Keratinocyte (primary cell): Measurements from ENCODE around the gene CMTM8. TPM values are rescaled to one million over a fixed set of nuclear protein-coding genes. Genes with fewer than 3 reads are reported as not detected.
A peak's percentile ranks its signal among the peaks of the same experiment; 100 is the strongest.

Source experiments
- DNase-seq: peaks from one replicate; pipeline ENCODE4 v3.0.0-alpha.2; 2011; ENCODE audit warnings: low read depth, missing footprints, low spot score
- FAIRE-seq: peaks from 2 replicates; lab custom pipeline; 2011; peaks lifted over from hg19 to GRCh38; lab: Jason Lieb, UNC
- H2AFZ ChIP-seq: 2 replicates; pipeline ENCODE4 v1.6.0; 2012; ENCODE audit warnings: low read length, control low read depth, inconsistent platforms; ENCODE audit not compliant: control insufficient read depth
- H3K27ac ChIP-seq: 2 replicates; pipeline ENCODE4 v1.5.1; 2011; ENCODE audit warnings: low read length; ENCODE audit not compliant: control insufficient read depth, insufficient read depth
- H3K27me3 ChIP-seq: 3 replicates; pipeline ENCODE4 v1.6.0; 2011; ENCODE audit warnings: low read length; ENCODE audit not compliant: control insufficient read depth, insufficient read depth; ENCODE audit errors: extremely low read depth
- H3K36me3 ChIP-seq, 2 experiments: 2 replicates in 1 of 2; 3 replicates in 1 of 2; pipeline ENCODE4 v1.5.1; 2011; ENCODE audit warnings: low read length in 2 of 2, mild to moderate bottlenecking in 1 of 2; ENCODE audit not compliant: control insufficient read depth in 2 of 2, insufficient read depth in 2 of 2; ENCODE audit errors: extremely low read depth in 1 of 2
- H3K4me1 ChIP-seq: 3 replicates; pipeline ENCODE4 v1.5.1; 2011; ENCODE audit warnings: low read length; ENCODE audit not compliant: control insufficient read depth, insufficient read depth; ENCODE audit errors: extremely low read depth
- H3K4me2 ChIP-seq: 3 replicates; pipeline ENCODE4 v1.6.0; 2011; ENCODE audit warnings: low read depth, low read length; ENCODE audit not compliant: control insufficient read depth, insufficient read depth; ENCODE audit errors: extremely low read depth
- H3K4me3 ChIP-seq, 3 experiments: fragments of 200-600 bp in 1 of 3; sonication (generic) in 1 of 3; 2 replicates in 2 of 3; 3 replicates in 1 of 3; pipeline ENCODE4 v1.5.1; 2011 to 2016; ENCODE audit warnings: low read length in 3 of 3, mild to moderate bottlenecking in 3 of 3, control low read depth in 2 of 3, inconsistent platforms in 1 of 3, low read depth in 1 of 3, mixed read lengths in 1 of 3, mixed run types in 1 of 3, moderate library complexity in 1 of 3; ENCODE audit not compliant: control insufficient read depth in 2 of 3, insufficient read depth in 2 of 3; ENCODE audit errors: extremely low read depth in 1 of 3
- H3K79me2 ChIP-seq: 2 replicates; pipeline ENCODE4 v1.6.0; 2012; ENCODE audit warnings: low read length; ENCODE audit not compliant: control insufficient read depth, insufficient read depth
- H3K9ac ChIP-seq: 3 replicates; pipeline ENCODE4 v1.6.0; 2011; ENCODE audit warnings: low read length; ENCODE audit not compliant: control insufficient read depth, insufficient read depth; ENCODE audit errors: extremely low read depth
- H3K9me1 ChIP-seq: 3 replicates; pipeline ENCODE4 v1.6.0; 2011; ENCODE audit warnings: low read length; ENCODE audit not compliant: control insufficient read depth, insufficient read depth; ENCODE audit errors: extremely low read depth
- H3K9me3 ChIP-seq: 2 replicates; pipeline ENCODE4 v1.5.1; 2012; ENCODE audit warnings: low read depth, low read length; ENCODE audit not compliant: control insufficient read depth
- H4K20me1 ChIP-seq: 3 replicates; pipeline ENCODE4 v1.6.0; 2011; ENCODE audit warnings: low read length; ENCODE audit not compliant: control insufficient read depth, insufficient read depth; ENCODE audit errors: extremely low read depth
- CTCF ChIP-seq, 3 experiments: IDR thresholded peaks in 1 of 3; conservative IDR thresholded peaks in 1 of 3; optimal IDR thresholded peaks in 1 of 3; 2 replicates in 2 of 3; 3 replicates in 1 of 3; pipeline versions ENCODE3 to v1.5.1; 2011; ENCODE audit warnings: low read length in 3 of 3, mild to moderate bottlenecking in 3 of 3, moderate library complexity in 2 of 3, control low read depth in 1 of 3, inconsistent platforms in 1 of 3; ENCODE audit not compliant: insufficient read depth in 2 of 3; ENCODE audit errors: extremely low read depth in 1 of 3
- EZH2 ChIP-seq: IDR thresholded peaks from one replicate; pipeline ENCODE4 v1.6.1; 2012; ENCODE audit warnings: inconsistent platforms, mild to moderate bottlenecking, low read length, moderate library complexity
- dilution Hi-C: fragments of 300-500 bp; cut with MboI; formaldehyde crosslinking; loops from one replicate; pipeline ENCODE4 v1.7.0; 2020; ENCODE audit warnings: low sequenced_read_pairs; ENCODE audit not compliant: extremely low pct_ligation_motif_present
- polyA plus RNA-seq, 5 experiments: library from polyadenylated mRNA; depleted of rRNA in 3 of 5; stranded (reverse) in 3 of 5; stranded (forward) in 1 of 5; unstranded in 1 of 5; fragments of >200 nt; gene quantifications; 1 replicate in 1 of 5; 2 replicates in 3 of 5; 3 replicates in 1 of 5; pipeline versions ENCODE4 v1.2.1 to v1.2.3, GENCODE V29; 2011 to 2012; ENCODE audit warnings: missing spikeins in 2 of 5, low read depth in 1 of 5, low replicate concordance in 1 of 5

Gene CMTM8
- polyA plus RNA-seq, 1 donor (not counting 4 experiments of a cell fraction or from before 2014, with no cell fraction given): 1.6 TPM

GRCh38 chr3:32276279-32276841 is 37.9 kb downstream of the CMTM8 start:
- peaks cover 3% of the 10 kb centered on the region for H3K27me3 ChIP-seq
- H3K4me2 ChIP-seq: no peak overlapping the region
- H3K9me1 ChIP-seq: no peaks in the 10 kb centered on the region
- DNase-seq: no peak
- no peaks in the 10 kb centered on the region for H3K36me3 ChIP-seq
- H3K4me1 ChIP-seq: peaks cover 4% of the 10 kb centered on the region
- no peak for FAIRE-seq
- no peak overlapping the region for H3K9ac ChIP-seq
- H3K4me3 ChIP-seq: no peak overlapping the region
- dilution Hi-C loops: no loop called here
- H2AFZ ChIP-seq: no peak overlapping the region
- no peaks in the 10 kb centered on the region for H3K9me3 ChIP-seq
- TF ChIP-seq CTCF (optimal IDR thresholded peaks at IDR 0.05 in 1 of 3, IDR thresholded peaks at IDR 0.05 in 1 of 3, conservative IDR thresholded peaks at IDR 0.05 in 1 of 3; ENCODE audit: extremely low read depth in 1 of 3, insufficient read depth in 2 of 3, low read length in 3 of 3) (no peak), EZH2 (no peak)
- H3K27ac ChIP-seq: no peak overlapping the region
- H4K20me1 ChIP-seq: no peaks in the 10 kb centered on the region
- no peaks in the 10 kb centered on the region for H3K79me2 ChIP-seq

- Histone ChIP-seq H3K36me3 (no peaks in the 10 kb centered on the region), H3K27me3 (peaks cover 3% of the 10 kb centered on the region), H3K4me3 (no peak overlapping the region), H3K9me3 (no peaks in the 10 kb centered on the region), H3K4me2 (no peak overlapping the region), H3K9ac (no peak overlapping the region), H3K4me1 (peaks cover 4% of the 10 kb centered on the region), H3K27ac (no peak overlapping the region), H2AFZ (no peak overlapping the region), H3K9me1 (no peaks in the 10 kb centered on the region), H4K20me1 (no peaks in the 10 kb centered on the region), H3K79me2 (no peaks in the 10 kb centered on the region)
- FAIRE-seq (no peak), DNase-seq (peak; percentile 4)
- dilution Hi-C loops: no loop called here
- TF ChIP-seq CTCF (optimal IDR thresholded peaks at IDR 0.05 in 1 of 3, IDR thresholded peaks at IDR 0.05 in 1 of 3, conservative IDR thresholded peaks at IDR 0.05 in 1 of 3; ENCODE audit: extremely low read depth in 1 of 3, insufficient read depth in 2 of 3, low read length in 3 of 3): no peak
- TF ChIP-seq EZH2: no peak
These were observed 40.2 kb downstream of the CMTM8 start for GRCh38 chr3:32278714-32279113.
